ENCODE measurements around the gene PROSER1.
A peak's percentile ranks its signal among the peaks of the same experiment; 100 is the strongest.

The PROSER1 gene

GRCh38 chr13:39044536-39044935, 6.6 kb upstream of the PROSER1 start:
- Histone ChIP-seq H3K79me2 (ENCODE audit: insufficient read depth, low read depth) (0 out of 2 replicates have a peak, but pooled peaks cover under 1% of the 10 kb centered on the region), H4K20me1 (ENCODE audit: insufficient read depth) (no peaks in the 10 kb centered on the region), H3K4me2 (no peak overlapping the region), H2AFZ (ENCODE audit: low read depth) (no peak overlapping the region), H3K27ac (no peak overlapping the region), H3K4me1 (ENCODE audit: low read depth, poor library complexity, severe bottlenecking) (peaks cover 19% of the 10 kb centered on the region), H3K36me3 (ENCODE audit: insufficient read depth) (no peaks in the 10 kb centered on the region), H3K4me3 (IDR thresholded peaks at IDR 0.05; ENCODE audit: insufficient read depth, low read depth, low read length) (no peak overlapping the region), H3K27me3 (ENCODE audit: insufficient read depth, low read depth) (no peaks in the 10 kb centered on the region), H3K9ac (no peak overlapping the region)
- TF ChIP-seq, protein P1, sequence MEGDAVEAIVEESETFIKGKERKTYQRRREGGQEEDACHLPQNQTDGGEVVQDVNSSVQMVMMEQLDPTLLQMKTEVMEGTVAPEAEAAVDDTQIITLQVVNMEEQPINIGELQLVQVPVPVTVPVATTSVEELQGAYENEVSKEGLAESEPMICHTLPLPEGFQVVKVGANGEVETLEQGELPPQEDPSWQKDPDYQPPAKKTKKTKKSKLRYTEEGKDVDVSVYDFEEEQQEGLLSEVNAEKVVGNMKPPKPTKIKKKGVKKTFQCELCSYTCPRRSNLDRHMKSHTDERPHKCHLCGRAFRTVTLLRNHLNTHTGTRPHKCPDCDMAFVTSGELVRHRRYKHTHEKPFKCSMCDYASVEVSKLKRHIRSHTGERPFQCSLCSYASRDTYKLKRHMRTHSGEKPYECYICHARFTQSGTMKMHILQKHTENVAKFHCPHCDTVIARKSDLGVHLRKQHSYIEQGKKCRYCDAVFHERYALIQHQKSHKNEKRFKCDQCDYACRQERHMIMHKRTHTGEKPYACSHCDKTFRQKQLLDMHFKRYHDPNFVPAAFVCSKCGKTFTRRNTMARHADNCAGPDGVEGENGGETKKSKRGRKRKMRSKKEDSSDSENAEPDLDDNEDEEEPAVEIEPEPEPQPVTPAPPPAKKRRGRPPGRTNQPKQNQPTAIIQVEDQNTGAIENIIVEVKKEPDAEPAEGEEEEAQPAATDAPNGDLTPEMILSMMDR (conservative IDR thresholded peaks at IDR 0.05; ENCODE audit: low read depth, low read length), result no peak

- H3K36me3 ChIP-seq (ENCODE audit: insufficient read depth), result no peaks in the 10 kb centered on the region
- no peak overlapping the region for H3K4me3 ChIP-seq (IDR thresholded peaks at IDR 0.05; ENCODE audit: insufficient read depth, low read depth, low read length)
- peaks cover 28% of the 10 kb centered on the region for H3K79me2 ChIP-seq (ENCODE audit: insufficient read depth, low read depth)
- H3K4me1 ChIP-seq (ENCODE audit: low read depth, poor library complexity, severe bottlenecking), result peaks cover 25% of the 10 kb centered on the region
- no peak overlapping the region for H2AFZ ChIP-seq (ENCODE audit: low read depth)
- no peak overlapping the region for H3K9ac ChIP-seq
- TF ChIP-seq, protein P1 (conservative IDR thresholded peaks at IDR 0.05; ENCODE audit: low read depth, low read length), result no peak
- H3K27ac ChIP-seq, result peak overlapping the region; percentile 45; the same call in 1 of the 2 replicates
- H3K4me2 ChIP-seq, result peak overlapping the region; percentile 66; the same call in 1 of the 2 replicates
- H3K27me3 ChIP-seq (ENCODE audit: insufficient read depth, low read depth), result no peaks in the 10 kb centered on the region
- H4K20me1 ChIP-seq (ENCODE audit: insufficient read depth), result no peaks in the 10 kb centered on the region
These were observed 2.3 kb upstream of the PROSER1 start for GRCh38 chr13:39040206-39040605.

- peak overlapping the region; percentile 89 for H3K27ac ChIP-seq
- H3K4me1 ChIP-seq (ENCODE audit: low read depth, poor library complexity, severe bottlenecking), result peaks cover 36% of the 10 kb centered on the region
- TF ChIP-seq, protein P1 (conservative IDR thresholded peaks at IDR 0.05; ENCODE audit: low read depth, low read length), result no peak
- H3K27me3 ChIP-seq (ENCODE audit: insufficient read depth, low read depth), result no peaks in the 10 kb centered on the region
- peaks cover 39% of the 10 kb centered on the region for H3K79me2 ChIP-seq (ENCODE audit: insufficient read depth, low read depth)
- no peaks in the 10 kb centered on the region for H3K36me3 ChIP-seq (ENCODE audit: insufficient read depth)
- no peaks in the 10 kb centered on the region for H4K20me1 ChIP-seq (ENCODE audit: insufficient read depth)
- peak overlapping the region; percentile 78 for H3K9ac ChIP-seq
- peak overlapping the region; percentile 84 for H3K4me2 ChIP-seq
- H3K4me3 ChIP-seq (IDR thresholded peaks at IDR 0.05; ENCODE audit: insufficient read depth, low read depth, low read length), result no peak overlapping the region
- H2AFZ ChIP-seq (ENCODE audit: low read depth), result peak overlapping the region; percentile 73; the same call in 1 of the 2 replicates
These were observed 1.2 kb upstream of the PROSER1 start for GRCh38 chr13:39039041-39039440.

- Histone ChIP-seq H4K20me1 (ENCODE audit: insufficient read depth) (no peaks in the 10 kb centered on the region), H3K27ac (peak overlapping the region; percentile 89), H3K4me1 (ENCODE audit: low read depth, poor library complexity, severe bottlenecking) (peaks cover 40% of the 10 kb centered on the region), H3K4me2 (peak overlapping the region; percentile 84), H3K9ac (peak overlapping the region; percentile 78), H3K4me3 (IDR thresholded peaks at IDR 0.05; ENCODE audit: insufficient read depth, low read depth, low read length) (no peak overlapping the region), H3K79me2 (ENCODE audit: insufficient read depth, low read depth) (peaks cover 44% of the 10 kb centered on the region), H2AFZ (ENCODE audit: low read depth) (peak overlapping the region; percentile 73), H3K27me3 (ENCODE audit: insufficient read depth, low read depth) (no peaks in the 10 kb centered on the region), H3K36me3 (ENCODE audit: insufficient read depth) (no peaks in the 10 kb centered on the region)
- TF ChIP-seq, protein P1 (conservative IDR thresholded peaks at IDR 0.05; ENCODE audit: low read depth, low read length), result no peak
These were observed 711 bp upstream of the PROSER1 start for GRCh38 chr13:39038569-39039030.

Data from KMS-11 (cell line).